Mesendoderm (in vitro differentiated cells): ENCODE results near the gene USP22.

Experiments used
- DNase-seq: peaks from one replicate; pipeline ENCODE4 v3.0.0; 2013
- H2AK5ac ChIP-seq: 2 replicates; pipeline ENCODE4 v1.6.1; 2013; ENCODE audit warnings: low read length, inconsistent platforms
- H2BK120ac ChIP-seq: 2 replicates; pipeline ENCODE4 v1.6.1; 2013; ENCODE audit warnings: low read depth, mild to moderate bottlenecking, low read length, moderate library complexity, mixed read lengths
- H2BK15ac ChIP-seq: replicated peaks from 2 replicates; pipeline ENCODE4 v1.6.1; 2013; ENCODE audit warnings: low read depth, mild to moderate bottlenecking, moderate library complexity
- H2BK5ac ChIP-seq: 2 replicates; pipeline ENCODE4 v1.6.1; 2013; ENCODE audit warnings: low read length, inconsistent platforms
- H3K18ac ChIP-seq: 2 replicates; pipeline ENCODE4 v1.6.1; 2013; ENCODE audit warnings: mild to moderate bottlenecking, low read length, mixed read lengths
- H3K23ac ChIP-seq: one replicate; pipeline ENCODE4 v1.6.1; 2013; ENCODE audit warnings: low read length
- H3K27ac ChIP-seq: 2 replicates; pipeline ENCODE4 v1.5.1; 2013; ENCODE audit warnings: low read depth, mild to moderate bottlenecking, inconsistent platforms, low read length, moderate library complexity
- H3K27me3 ChIP-seq: 2 replicates; pipeline ENCODE4 v1.6.1; 2013; ENCODE audit warnings: low read length, control low read depth, mild to moderate bottlenecking, inconsistent platforms; ENCODE audit not compliant: insufficient read depth, poor library complexity
- H3K36me3 ChIP-seq: 2 replicates; pipeline ENCODE4 v1.6.1; 2013; ENCODE audit warnings: low read length, inconsistent platforms; ENCODE audit not compliant: control insufficient read depth, insufficient read depth
- H3K4ac ChIP-seq: one replicate; pipeline ENCODE4 v1.6.1; 2013; ENCODE audit warnings: low read depth, mild to moderate bottlenecking, low read length, moderate library complexity
- H3K4me1 ChIP-seq: 2 replicates; pipeline ENCODE4 v1.6.1; 2013; ENCODE audit warnings: low read depth, low read length, inconsistent platforms; ENCODE audit not compliant: control insufficient read depth
- H3K4me2 ChIP-seq: 2 replicates; pipeline ENCODE4 v1.6.1; 2013; ENCODE audit warnings: low read length
- H3K4me3 ChIP-seq: 2 replicates; pipeline ENCODE4 v1.5.1; 2013; ENCODE audit warnings: mild to moderate bottlenecking, low read length
- H3K56ac ChIP-seq: one replicate; pipeline ENCODE4 v1.6.1; 2013; ENCODE audit warnings: low read length
- H3K79me1 ChIP-seq: 2 replicates; pipeline ENCODE4 v1.6.1; 2013; ENCODE audit warnings: low read length, inconsistent platforms
- H3K79me2 ChIP-seq: 2 replicates; pipeline ENCODE4 v1.6.1; 2013; ENCODE audit warnings: mild to moderate bottlenecking, low read length; ENCODE audit not compliant: control insufficient read depth, insufficient read depth
- H3K9ac ChIP-seq: 2 replicates; pipeline ENCODE4 v1.6.1; 2013; ENCODE audit warnings: low read length, inconsistent platforms
- H4K5ac ChIP-seq: one replicate; pipeline ENCODE4 v1.6.1; 2013; ENCODE audit warnings: low read length
- H4K8ac ChIP-seq: one replicate; pipeline ENCODE4 v1.6.1; 2013; ENCODE audit warnings: low read depth, mild to moderate bottlenecking, control low read depth, low read length, moderate library complexity
- WGBS: extraction: QIAGEN DNeasy Blood & Tissue Kit; methylation state at CpG from one replicate; pipeline ENCODE4 v1.1.7; 2013; ENCODE audit warnings: low lambda C conversion rate, missing lambda C conversion rate; ENCODE audit not compliant: insufficient coverage; ENCODE audit errors: extremely low coverage; 5-methylcytosine and 5-hydroxymethylcytosine counted together

USP22 gene

GRCh38 chr17:20961586-20961985 is 81.2 kb downstream of the USP22 start:
- Histone ChIP-seq H2AK5ac (no peak overlapping the region), H3K27me3 (no peaks in the 10 kb centered on the region), H3K18ac (no peak overlapping the region), H2BK15ac (no peak overlapping the region), H3K56ac (no peak overlapping the region), H3K9ac (no peak overlapping the region), H3K4me3 (no peak overlapping the region), H3K4me1 (no peaks in the 10 kb centered on the region), H3K4ac (no peak overlapping the region), H3K36me3 (no peaks in the 10 kb centered on the region), H2BK120ac (no peak overlapping the region), H3K27ac (no peak overlapping the region), H3K79me2 (no peaks in the 10 kb centered on the region), H4K5ac (no peak overlapping the region), H2BK5ac (no peak overlapping the region), H3K79me1 (no peaks in the 10 kb centered on the region), H4K8ac (no peak overlapping the region), H3K4me2 (no peak overlapping the region), H3K23ac (no peak overlapping the region)
- peak; percentile 44 for DNase-seq
- no CpG with 5 or more reads among the region's 5 CpGs for WGBS

DNA sequence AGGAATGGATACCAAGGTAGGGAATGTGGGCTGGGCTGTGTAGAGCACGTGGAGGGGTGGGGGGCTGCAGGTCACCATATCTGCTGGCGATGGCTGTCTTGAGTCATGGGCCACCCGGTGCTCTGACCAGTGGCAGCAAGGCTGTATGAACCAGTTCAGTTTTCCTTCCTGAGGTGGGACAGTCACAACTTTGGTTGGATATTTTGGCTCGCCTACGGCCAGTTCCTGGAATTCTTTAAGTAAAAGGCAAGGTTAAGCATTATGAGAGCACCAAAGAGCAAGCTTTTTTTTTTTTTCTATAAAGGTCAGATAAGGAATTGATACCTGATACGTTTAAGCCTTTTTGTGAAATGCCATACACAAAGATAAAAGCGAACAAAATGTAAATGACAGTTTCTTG is 81.9 kb downstream of the USP22 start:
- Histone ChIP-seq H3K4me1 (no peaks in the 10 kb centered on the region), H3K23ac (no peak overlapping the region), H3K36me3 (no peaks in the 10 kb centered on the region), H2BK120ac (no peak overlapping the region), H3K18ac (no peak overlapping the region), H2AK5ac (no peak overlapping the region), H2BK5ac (no peak overlapping the region), H3K4me3 (no peak overlapping the region), H3K79me2 (no peaks in the 10 kb centered on the region), H3K4me2 (no peak overlapping the region), H3K79me1 (no peaks in the 10 kb centered on the region), H3K27me3 (no peaks in the 10 kb centered on the region), H3K56ac (no peak overlapping the region), H4K5ac (no peak overlapping the region), H4K8ac (no peak overlapping the region), H2BK15ac (no peak overlapping the region), H3K27ac (no peak overlapping the region), H3K9ac (no peak overlapping the region), H3K4ac (no peak overlapping the region)
- no CpG with 5 or more reads among the region's 7 CpGs for WGBS
- no peak for DNase-seq

DNA sequence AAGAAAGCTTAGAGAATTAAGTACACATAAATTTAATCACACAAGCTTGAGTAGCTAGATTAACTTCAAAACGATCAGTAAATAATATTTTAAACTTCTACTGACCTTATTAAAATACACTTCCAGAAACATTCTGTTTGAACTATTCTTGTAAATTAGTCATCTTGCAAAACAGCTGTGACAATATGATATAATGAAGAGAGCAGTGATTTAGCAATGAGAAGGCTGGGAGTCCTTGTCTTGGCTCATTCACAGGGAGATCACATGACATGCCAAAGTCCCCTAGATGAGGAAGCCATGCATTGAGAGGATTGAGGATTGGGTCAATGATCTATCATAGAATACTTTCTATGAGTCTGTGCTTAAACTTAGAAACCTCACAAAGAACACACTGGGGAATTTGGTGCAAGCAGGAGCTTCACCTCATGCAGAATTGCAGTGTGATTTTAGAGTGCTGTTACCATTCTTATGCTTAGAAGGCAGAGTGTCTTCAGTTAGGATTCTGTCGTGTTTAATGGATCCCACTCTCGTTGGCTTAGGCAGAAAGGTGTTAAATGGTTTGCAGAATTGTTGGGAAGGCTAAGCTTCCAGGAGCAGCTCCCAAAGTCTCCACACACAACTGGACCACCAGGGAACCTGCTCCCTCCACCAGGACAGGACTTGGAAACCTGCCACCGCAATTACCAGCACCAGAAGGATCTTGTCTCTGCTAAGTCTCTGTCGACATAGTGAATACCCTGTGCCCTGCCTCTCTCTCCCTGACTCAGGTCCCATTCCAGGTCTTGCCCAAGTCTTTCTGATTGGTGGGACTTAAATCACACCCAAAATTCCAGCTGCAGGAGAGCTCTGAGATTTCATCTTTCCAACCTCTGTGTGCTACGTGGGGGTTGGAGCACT is 87.1 kb downstream of the USP22 start:
- Histone ChIP-seq H3K4ac (no peak overlapping the region), H4K8ac (no peak overlapping the region), H3K27ac (no peak overlapping the region), H3K23ac (no peak overlapping the region), H3K56ac (no peak overlapping the region), H3K4me1 (no peaks in the 10 kb centered on the region), H3K36me3 (no peaks in the 10 kb centered on the region), H4K5ac (no peak overlapping the region), H3K4me2 (no peak overlapping the region), H3K27me3 (no peaks in the 10 kb centered on the region), H3K79me2 (no peaks in the 10 kb centered on the region), H3K79me1 (no peaks in the 10 kb centered on the region), H2AK5ac (no peak overlapping the region), H3K4me3 (no peak overlapping the region), H3K18ac (no peak overlapping the region), H2BK15ac (no peak overlapping the region), H2BK5ac (no peak overlapping the region), H2BK120ac (no peak overlapping the region), H3K9ac (no peak overlapping the region)
- DNase-seq, result no peak
- no CpG with 5 or more reads among the region's 6 CpGs for WGBS

GRCh38 chr17:20954794-20955193 is 88.0 kb downstream of the USP22 start:
- no peak overlapping the region for H4K8ac ChIP-seq
- H3K56ac ChIP-seq, result no peak overlapping the region

DNA sequence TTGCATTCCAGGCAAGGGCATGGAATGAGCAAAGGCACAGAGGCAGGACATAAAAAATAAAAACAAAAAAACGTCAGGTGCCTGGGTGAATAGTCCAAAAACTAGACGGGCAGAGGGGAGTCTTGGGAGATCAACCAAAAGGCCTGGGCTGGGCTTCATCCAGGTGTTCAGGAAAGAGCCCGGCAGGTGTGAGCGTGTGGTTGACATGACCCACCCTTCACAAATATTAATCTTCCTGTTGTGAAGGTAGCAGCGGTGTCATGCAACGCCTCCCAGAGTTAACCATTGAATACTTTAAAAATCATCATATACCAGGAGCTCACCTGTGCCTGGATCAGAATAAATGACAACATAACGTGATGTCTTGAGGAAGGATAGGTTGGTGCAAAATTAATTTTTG is 90.6 kb downstream of the USP22 start:
- H3K4me2 ChIP-seq, result no peak overlapping the region
- H2BK5ac ChIP-seq, result no peak overlapping the region
- no peak overlapping the region for H4K8ac ChIP-seq
- H3K36me3 ChIP-seq, result no peaks in the 10 kb centered on the region
- no peak for DNase-seq
- H3K9ac ChIP-seq, result no peak overlapping the region
- H4K5ac ChIP-seq, result no peak overlapping the region
- no peak overlapping the region for H2AK5ac ChIP-seq
- no peak overlapping the region for H3K27ac ChIP-seq
- no peak overlapping the region for H3K18ac ChIP-seq
- H3K4ac ChIP-seq, result no peak overlapping the region
- H2BK120ac ChIP-seq, result no peak overlapping the region
- WGBS, result no CpG with 5 or more reads among the region's 7 CpGs
- H3K79me2 ChIP-seq, result no peaks in the 10 kb centered on the region
- no peaks in the 10 kb centered on the region for H3K4me1 ChIP-seq
- no peak overlapping the region for H3K23ac ChIP-seq
- no peak overlapping the region for H2BK15ac ChIP-seq
- no peak overlapping the region for H3K4me3 ChIP-seq
- no peaks in the 10 kb centered on the region for H3K79me1 ChIP-seq
- no peaks in the 10 kb centered on the region for H3K27me3 ChIP-seq
- H3K56ac ChIP-seq, result no peak overlapping the region

More at GRCh38 chr17:20954794-20955193, 88.0 kb downstream of the USP22 start:
- H3K27me3 ChIP-seq, result no peaks in the 10 kb centered on the region
- no peak overlapping the region for H2BK15ac ChIP-seq
- no peak overlapping the region for H3K4me3 ChIP-seq
- no peak overlapping the region for H2AK5ac ChIP-seq
- no peak overlapping the region for H3K18ac ChIP-seq
- H3K79me1 ChIP-seq, result no peaks in the 10 kb centered on the region
- H3K36me3 ChIP-seq, result no peaks in the 10 kb centered on the region
- no peak overlapping the region for H3K27ac ChIP-seq
- H3K4me2 ChIP-seq, result no peak overlapping the region
- no peak overlapping the region for H2BK120ac ChIP-seq
- H3K23ac ChIP-seq, result no peak overlapping the region
- H2BK5ac ChIP-seq, result no peak overlapping the region
- WGBS, result no CpG with 5 or more reads among the region's 4 CpGs
- no peak overlapping the region for H3K9ac ChIP-seq
- no peak overlapping the region for H3K4ac ChIP-seq
- H4K5ac ChIP-seq, result no peak overlapping the region
- no peaks in the 10 kb centered on the region for H3K4me1 ChIP-seq
- DNase-seq, result no peak
- H3K79me2 ChIP-seq, result no peaks in the 10 kb centered on the region
